ENCODE results near the gene ZC3H12D.
"Not testable (repeated sequence)": the region's sequence is repeated elsewhere in the genome, so short reads cannot be mapped to it uniquely, and the experiment has no call there.

The ZC3H12D gene

GRCh38 chr6:149487316-149487715 lies 2.5 kb upstream of the ZC3H12D start:
- in situ Hi-C loops (cut with MboI; ENCODE audit: low sequenced_read_pairs) = no loop called here

GRCh38 chr6:149483849-149484655 lies 762 bp downstream of the ZC3H12D start:
- in situ Hi-C loops (cut with MboI; ENCODE audit: low sequenced_read_pairs) = no loop called here

DNA sequence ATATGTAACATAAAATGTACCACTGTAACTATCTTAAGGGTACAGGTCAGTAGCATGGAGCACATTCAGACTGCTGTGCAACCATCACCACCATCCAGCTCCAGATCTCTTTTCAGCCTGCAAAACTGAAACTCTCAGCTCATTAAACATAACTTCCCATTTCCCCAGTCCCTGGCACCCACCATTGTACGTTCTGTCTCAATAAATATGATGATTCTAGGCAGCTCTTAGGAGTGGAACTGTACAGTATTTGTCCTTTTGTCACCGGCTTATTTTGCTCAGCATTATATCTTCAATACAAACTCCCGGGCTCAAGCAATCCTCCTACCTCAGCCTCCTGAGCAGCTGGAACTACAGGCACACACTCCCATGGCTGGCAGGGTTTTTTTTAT lies 1.5 kb downstream of the ZC3H12D start:
- in situ Hi-C loops (cut with MboI; ENCODE audit: low sequenced_read_pairs) = no loop called here

DNA sequence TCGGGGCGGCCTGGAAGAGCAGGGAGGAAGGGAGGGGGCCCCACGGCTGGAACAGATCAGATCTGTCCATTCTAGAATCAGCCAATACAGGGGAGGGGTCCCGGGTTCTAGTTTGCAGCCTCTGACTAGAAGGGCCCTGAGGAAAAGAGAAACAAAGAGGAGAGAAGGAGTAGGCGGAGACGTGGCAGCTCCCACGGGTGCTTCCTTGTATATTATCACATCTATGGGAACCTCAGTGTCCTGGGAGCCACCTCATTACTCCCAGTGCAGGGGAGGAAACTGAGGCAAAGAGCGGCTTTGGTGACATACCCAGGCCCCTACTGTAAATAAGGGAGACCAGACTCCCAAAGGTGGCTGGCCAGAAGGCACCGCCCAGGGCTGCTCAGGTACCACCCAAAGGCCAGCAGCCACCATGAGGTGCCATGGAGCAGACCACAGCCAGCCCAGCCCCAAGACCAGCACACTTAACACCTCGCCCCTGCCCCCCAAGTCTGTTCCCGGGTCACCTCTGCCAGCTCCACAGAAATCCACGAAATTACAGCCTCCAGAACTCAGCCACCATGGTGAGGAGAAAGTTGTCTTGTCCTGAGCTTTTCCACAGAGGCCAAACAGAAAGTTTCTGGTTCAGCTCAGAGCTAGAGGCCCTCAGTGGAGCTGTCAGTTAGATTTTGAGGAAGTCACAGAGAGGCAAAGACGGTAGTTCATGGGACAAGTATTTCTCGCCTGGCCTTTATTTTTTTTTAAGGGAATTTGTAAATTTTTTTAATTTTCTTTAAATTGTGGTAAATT lies 2.1 kb downstream of the ZC3H12D start:
- in situ Hi-C loops (cut with MboI; ENCODE audit: low sequenced_read_pairs) = no loop called here

DNA sequence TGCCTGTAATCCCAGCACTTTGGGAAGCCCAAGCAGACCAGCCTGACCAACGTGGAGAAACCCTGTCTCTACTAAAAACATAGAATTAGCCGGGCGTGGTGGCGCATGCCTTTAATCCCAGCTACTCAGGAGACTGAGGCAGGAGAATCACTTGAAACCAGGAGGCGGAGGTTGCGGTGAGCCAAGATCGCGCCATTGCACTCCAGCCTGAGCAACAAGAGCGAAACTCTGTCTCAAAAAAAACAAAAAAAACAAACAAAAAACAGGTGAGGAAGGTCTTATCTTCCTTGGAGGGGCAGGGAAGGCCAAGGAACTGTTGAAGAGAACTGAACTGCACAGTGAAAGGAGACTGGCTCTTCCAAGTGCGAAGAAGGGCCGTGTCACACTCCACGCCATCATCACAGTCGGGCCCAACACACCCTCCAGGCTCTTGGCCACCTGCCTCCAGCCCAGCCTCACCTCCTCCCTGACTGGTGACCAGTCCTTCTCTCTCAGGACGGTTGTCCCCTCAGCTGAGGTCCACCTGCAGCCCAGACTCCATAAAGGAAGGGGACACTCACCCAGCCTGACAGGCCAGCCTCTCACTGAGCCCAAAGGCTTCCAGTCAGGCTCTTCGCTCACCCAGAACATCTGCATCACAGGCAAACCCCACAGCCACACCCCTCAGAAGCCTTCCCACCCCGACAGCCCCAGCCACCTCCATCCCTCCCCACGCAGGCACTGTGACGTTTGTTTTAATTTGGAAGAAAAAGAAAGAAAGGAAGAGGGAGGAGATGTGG lies 4.1 kb downstream of the ZC3H12D start:
- in situ Hi-C loops (cut with MboI; ENCODE audit: low sequenced_read_pairs) = no loop called here

DNA sequence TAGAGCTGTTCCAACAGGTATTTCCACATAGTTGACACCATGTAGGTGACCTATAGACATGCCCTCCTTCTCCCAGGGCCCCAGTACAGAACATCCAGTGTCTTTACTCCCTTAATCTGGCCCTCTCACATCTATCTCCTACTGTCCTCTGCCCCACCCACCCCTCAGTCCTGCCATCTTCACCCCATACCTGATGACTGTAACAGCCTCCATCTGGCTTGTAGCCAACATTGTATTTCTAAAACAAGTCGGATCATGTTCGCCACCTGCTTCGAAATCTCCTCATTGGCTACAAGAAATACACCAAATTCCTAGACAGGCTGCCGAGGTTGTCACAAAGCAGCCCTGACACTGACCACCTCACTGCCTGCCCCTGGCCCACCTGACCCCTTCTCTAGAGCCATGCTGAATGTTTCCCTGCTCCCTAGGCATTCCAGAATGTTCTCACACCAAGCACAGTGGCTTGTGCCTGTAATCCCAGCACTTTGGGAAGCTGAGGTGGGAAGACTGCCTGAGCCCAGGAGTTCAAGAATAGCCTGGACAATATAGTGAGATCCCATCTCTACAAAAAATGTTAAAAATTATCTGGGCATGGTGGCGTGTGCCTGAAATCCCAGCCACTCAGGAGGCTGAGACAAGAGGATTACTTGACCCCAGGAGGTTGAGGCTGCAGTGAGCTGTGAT lies 6.0 kb downstream of the ZC3H12D start:
- in situ Hi-C loops (cut with MboI; ENCODE audit: low sequenced_read_pairs) = no loop called here

GRCh38 chr6:149477544-149477943 lies 7.3 kb downstream of the ZC3H12D start:
- in situ Hi-C loops (cut with MboI; ENCODE audit: low sequenced_read_pairs) = no loop called here

GRCh38 chr6:149476789-149477455 lies 7.9 kb downstream of the ZC3H12D start:
- in situ Hi-C loops (cut with MboI; ENCODE audit: low sequenced_read_pairs) = no loop called here

DNA sequence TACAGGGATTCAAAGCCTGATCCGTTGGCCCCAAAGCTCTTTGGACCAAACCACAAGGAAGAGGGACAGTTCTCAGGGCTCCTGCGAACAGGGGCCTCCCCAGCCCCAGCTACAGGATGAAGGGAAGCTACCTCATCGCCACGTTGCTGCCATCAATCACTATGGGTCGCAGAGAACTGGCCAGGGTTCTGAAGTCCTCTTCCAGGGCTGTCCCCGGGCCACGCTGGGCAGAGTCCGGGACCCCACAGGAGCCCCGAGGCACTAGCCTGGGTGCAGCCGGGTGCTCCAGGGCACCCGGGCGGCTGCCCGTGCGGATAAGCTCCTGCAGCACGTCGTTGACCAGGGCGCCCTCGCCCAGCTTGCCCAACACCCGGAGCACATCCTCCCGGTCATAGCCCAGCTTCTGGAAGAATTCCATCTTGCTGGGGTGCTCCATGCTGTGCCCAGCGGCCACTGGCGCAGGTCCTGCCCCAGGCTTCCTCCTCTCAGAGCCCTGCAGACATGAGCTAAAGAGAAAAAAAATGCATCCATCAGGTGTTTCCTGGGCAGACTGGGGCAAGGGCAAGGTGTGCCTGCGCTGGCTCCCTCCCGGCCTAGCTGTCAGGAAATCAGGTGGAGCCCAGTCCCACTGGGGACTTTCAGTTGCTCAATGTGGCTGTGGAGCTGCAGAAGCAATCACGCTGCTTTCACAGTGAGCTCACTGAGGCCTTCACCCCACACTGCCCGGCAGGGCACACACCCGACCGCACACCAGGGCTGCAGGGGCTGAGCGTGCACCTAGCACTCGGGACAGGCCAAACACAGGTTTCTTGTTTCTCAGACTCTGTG lies 10.5 kb downstream of the ZC3H12D start:
- in situ Hi-C loops (cut with MboI; ENCODE audit: low sequenced_read_pairs) = no loop called here

DNA sequence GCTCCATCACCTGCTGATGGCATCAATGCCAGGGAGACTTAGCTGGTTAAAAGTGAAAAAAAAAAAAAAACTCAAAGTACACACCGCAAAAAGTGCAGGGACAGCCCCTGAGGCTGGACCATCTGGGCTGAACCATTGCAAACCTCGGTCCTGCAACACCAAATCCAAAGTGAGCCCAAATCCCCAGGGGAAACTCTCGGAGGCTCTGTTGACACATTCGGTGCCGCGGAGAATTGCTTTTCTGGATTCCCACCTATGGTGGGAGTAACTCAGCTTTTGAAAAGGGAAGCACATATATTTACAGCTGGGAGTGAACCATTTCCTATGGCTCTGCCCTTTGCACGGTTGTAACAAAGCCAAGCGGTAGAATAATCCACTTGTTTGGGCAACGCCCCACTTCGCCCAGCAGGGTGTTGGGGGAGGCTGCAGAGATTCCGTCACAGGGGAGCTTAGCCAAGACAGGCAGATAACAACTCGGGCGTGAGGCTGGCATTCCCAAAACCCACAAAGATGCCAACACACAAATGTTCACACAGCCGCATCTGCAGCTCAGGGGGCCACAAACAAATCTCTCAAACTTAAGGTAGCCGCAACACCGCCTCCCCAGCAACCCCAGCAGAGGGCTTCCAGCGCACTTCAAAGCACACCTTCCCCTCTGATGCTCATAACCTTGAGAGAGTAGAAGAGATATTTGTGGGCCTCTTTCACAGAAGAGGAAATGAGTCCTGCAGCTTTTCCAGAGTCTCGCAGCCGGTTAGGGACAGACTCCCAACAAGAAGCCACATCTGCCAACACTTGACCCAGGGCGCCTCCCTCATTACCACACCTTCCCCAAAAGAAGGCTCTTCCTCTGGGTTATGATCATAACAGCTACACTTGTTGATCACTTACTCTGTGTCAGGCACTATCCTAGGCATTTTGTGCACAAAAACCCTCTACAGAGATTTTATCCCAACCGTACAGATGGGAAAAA lies 11.4 kb downstream of the ZC3H12D start:
- in situ Hi-C loops (cut with MboI; ENCODE audit: low sequenced_read_pairs) = no loop called here

DNA sequence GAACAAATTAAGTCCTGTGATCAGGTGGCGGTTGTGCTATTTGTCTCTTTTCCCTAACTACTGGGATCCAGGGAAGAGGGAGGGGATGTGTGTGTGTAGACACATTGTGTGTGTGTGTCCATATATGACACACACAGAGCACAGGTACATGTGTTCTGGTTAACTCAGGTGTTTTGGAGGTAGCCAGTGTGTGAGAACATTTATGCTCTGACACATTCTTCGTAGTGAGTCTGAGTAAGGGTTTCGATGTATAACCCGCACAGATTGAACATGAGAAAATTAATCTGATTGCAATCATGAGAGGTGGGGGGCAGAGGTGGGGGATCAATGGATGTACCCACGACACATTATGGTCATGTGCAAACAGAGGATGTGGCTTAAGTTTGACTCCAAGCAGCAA lies 12.6 kb downstream of the ZC3H12D start:
- in situ Hi-C loops (cut with MboI; ENCODE audit: low sequenced_read_pairs) = no loop called here

- in situ Hi-C loops (cut with MboI; ENCODE audit: low sequenced_read_pairs) = no loop called here
Observed at GRCh38 chr6:149471801-149472200, 13.0 kb downstream of the ZC3H12D start.

DNA sequence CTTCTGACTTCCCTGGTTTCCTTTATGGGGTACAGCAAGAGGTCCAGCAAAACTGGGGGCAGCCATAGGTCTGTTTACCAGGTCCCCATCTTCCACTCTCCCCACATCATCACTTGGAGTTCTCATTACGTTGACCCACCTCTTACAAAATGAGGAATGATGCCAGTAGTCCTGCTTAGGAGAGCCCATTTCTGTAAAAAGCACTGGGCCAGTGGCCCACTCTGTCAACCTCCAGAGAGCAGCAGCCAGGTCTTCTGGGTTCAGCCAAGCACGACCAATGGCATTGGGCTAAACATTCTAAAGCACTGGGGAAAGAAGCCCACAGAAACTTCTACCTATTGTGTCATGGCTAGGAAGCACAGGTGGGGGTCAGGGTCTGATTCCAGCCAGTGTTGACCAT lies 13.9 kb downstream of the ZC3H12D start:
- in situ Hi-C loops (cut with MboI; ENCODE audit: low sequenced_read_pairs) = no loop called here

GRCh38 chr6:149468179-149468578 lies 16.6 kb downstream of the ZC3H12D start:
- in situ Hi-C loops (cut with MboI; ENCODE audit: low sequenced_read_pairs) = no loop called here

DNA sequence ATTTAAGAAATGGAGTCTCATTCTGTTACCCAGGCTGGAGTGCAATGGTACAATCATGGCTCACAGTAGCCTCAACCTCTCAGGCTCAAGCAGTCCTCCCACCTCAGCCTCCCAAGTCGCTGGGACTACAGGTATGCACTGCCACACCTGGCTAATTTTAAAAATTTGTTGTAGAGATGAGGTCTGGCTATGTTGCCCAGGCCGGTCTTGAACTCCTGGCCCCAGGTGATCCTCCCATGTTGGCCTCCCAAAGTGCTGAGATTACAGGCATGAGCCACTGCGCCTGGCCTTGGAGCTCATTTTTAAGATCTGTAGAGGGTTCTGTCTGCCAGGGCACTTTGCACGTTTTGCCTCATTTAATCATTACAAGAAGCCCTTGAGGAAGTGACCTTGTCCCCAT lies 17.5 kb downstream of the ZC3H12D start:
- in situ Hi-C loops (cut with MboI; ENCODE audit: low sequenced_read_pairs) = no loop called here

GRCh38 chr6:149464411-149464810 lies 20.4 kb downstream of the ZC3H12D start:
- in situ Hi-C loops (cut with MboI; ENCODE audit: low sequenced_read_pairs) = no loop called here

DNA sequence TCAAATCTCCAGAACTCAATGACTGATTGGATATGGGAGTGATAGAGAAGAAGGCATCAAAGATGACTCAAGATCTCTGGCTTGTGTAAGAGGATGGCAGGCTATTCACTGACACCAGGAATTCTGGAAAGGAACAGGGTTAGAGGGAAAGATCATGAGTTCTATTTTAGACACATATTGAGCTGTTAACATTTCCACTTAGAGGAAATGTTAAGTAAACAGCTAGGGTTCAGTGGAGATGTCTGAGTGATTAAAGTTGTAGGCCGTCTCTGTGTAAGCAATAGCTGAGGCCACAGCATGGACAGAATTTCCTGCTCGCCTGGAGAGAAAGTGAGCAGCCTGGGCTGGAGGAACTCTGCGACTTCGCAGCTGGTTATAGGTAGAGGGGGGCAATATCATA lies 21.0 kb downstream of the ZC3H12D start:
- in situ Hi-C loops (cut with MboI; ENCODE audit: low sequenced_read_pairs) = no loop called here

GRCh38 chr6:149462712-149463111 lies 22.1 kb downstream of the ZC3H12D start:
- in situ Hi-C loops (cut with MboI; ENCODE audit: low sequenced_read_pairs) = not testable (repeated sequence)

Measured in HL-60/S4 treated with phorbol 12-myristate 13-acetate at 8.2 ng/mL for 4 days and 3 days (cell line).